Bronchus fibroblast of lung (primary cell): ENCODE measurements around the gene EMB. TPM values are rescaled to one million over a fixed set of nuclear protein-coding genes. Genes with fewer than 3 reads are reported as not detected.

Experiments used
- total RNA-seq: library from RNA; depleted of rRNA; stranded (reverse); fragments of >200 nt; gene quantifications from 2 replicates; pipeline ENCODE4 v1.2.3, GENCODE V29; 2015

EMB gene
- 0.74 and 1.0 TPM in 2 replicates for total RNA-seq

DNA sequence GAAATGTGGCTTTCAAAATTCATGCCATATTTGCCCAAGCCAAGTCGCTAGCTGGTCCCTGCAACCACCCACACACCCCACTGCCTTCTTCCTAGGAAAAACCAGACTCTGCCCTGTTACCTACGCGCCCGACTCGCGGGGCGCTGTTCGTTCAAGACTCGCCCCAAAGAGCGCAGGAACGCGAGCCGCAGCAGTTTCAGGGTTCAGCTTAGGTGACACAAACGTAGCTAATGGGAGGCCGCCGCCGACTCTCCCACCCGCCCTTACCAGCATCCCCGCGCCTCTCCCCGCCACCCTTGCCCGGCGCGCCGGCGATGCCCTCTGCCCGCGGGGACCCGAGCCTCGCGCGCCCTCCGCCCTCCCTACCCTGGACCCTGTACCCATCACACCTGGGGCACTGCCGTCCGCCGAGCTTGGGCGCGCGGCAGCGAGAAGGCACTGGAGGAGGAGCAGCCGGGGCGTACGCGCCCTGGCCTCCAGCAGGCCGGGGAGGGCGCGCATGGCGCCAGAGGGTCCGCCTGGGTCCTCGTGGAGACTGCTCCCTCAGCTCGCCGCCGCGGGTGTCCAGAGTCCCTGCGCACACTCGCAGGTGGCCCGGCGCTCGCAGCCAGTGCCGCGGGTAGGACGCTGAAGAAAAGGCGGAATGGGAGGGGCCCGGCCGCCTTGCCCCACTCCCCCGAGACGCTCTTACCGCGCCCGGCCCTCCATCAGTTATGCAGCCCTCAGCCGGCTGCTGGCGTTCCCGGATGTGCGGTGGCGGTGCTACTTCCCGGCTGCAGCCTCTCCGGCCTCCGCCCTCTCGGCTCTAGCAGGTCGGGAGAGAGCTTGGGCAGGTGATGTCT is at the start of gene EMB:
EMB (minus strand) TSS at position 638 of the 842 bp plus-strand sequence; CDS start at position 501, 137 bp downstream.

Other genes with a start within 250 kb of the EMB start
- 3.3 and 3.4 TPM in 2 replicates for gene PARP8, start 225.3 kb upstream of the EMB start, total RNA-seq